Smooth muscle cell (in vitro differentiated cells): ENCODE results near the gene ABAT. TPM values are rescaled to one million over a fixed set of nuclear protein-coding genes. Genes with fewer than 3 reads are reported as not detected.

Source experiments
- DNase-seq: peaks from one replicate; lab custom pipeline; 2025; ENCODE audit not compliant: unreplicated experiment; lab: John Stamatoyannopoulos, UW
- H2AFZ ChIP-seq: fragments of 200-600 bp; sonication (generic); 2 replicates; pipeline ENCODE4 v1.6.0; 2016; ENCODE audit warnings: antibody characterized with exemption, low read depth, mild to moderate bottlenecking
- H3F3A ChIP-seq: fragments of 200-600 bp; sonication (generic); 2 replicates; pipeline ENCODE4 v1.6.0; 2017; ENCODE audit warnings: antibody characterized with exemption, low read depth
- H3K27ac ChIP-seq: fragments of 200-600 bp; sonication (generic); 2 replicates; pipeline ENCODE4 v1.5.1; 2016; ENCODE audit warnings: low read depth, mild to moderate bottlenecking
- H3K27me3 ChIP-seq: fragments of 200-600 bp; sonication (generic); 2 replicates; pipeline ENCODE4 v1.6.1; 2016; ENCODE audit warnings: low read depth, mild to moderate bottlenecking
- H3K36me3 ChIP-seq: fragments of 200-600 bp; sonication (generic); 2 replicates; pipeline ENCODE4 v1.5.1; 2016; ENCODE audit warnings: low read depth
- H3K4me1 ChIP-seq: fragments of 200-600 bp; sonication (generic); 2 replicates; pipeline ENCODE4 v1.5.1; 2016; ENCODE audit warnings: low read depth
- H3K4me2 ChIP-seq: fragments of 200-600 bp; sonication (generic); 2 replicates; pipeline ENCODE4 v1.6.0; 2016; ENCODE audit warnings: mild to moderate bottlenecking
- H3K4me3 ChIP-seq: fragments of 200-600 bp; sonication (generic); 2 replicates; pipeline ENCODE4 v1.5.1; 2016; ENCODE audit warnings: mild to moderate bottlenecking
- H3K79me2 ChIP-seq: fragments of 200-600 bp; sonication (generic); 2 replicates; pipeline ENCODE4 v1.6.0; 2016; ENCODE audit warnings: low read depth, mild to moderate bottlenecking
- H3K9ac ChIP-seq: fragments of 200-600 bp; sonication (generic); 2 replicates; pipeline ENCODE4 v1.6.0; 2016; ENCODE audit warnings: low read depth
- H3K9me3 ChIP-seq: fragments of 200-600 bp; sonication (generic); replicated peaks from 2 replicates; pipeline ENCODE4 v1.5.1; 2016; ENCODE audit warnings: low read depth
- H4K20me1 ChIP-seq: fragments of 200-600 bp; sonication (generic); 2 replicates; pipeline ENCODE4 v1.6.0; 2016; ENCODE audit warnings: low read depth
- CTCF ChIP-seq: fragments of 200-600 bp; sonication (generic); IDR thresholded peaks from 2 replicates; pipeline ENCODE4 v1.5.1; 2017; ENCODE audit warnings: borderline replicate concordance, mild to moderate bottlenecking, antibody characterized with exemption; ENCODE audit not compliant: insufficient read depth, poor library complexity, severe bottlenecking
- WGBS: methylation state at CpG from one replicate; pipeline ENCODE4 v1.1.7; 2016; ENCODE audit warnings: low lambda C conversion rate; 5-methylcytosine and 5-hydroxymethylcytosine counted together
- polyA plus RNA-seq: library from polyadenylated mRNA; unstranded; fragments of >200 nt; fragmentation: Nextera tagmentation; extraction: Ambion mirVana; gene quantifications from 2 replicates; pipeline ENCODE4 v1.2.1, GENCODE V29; 2016
- total RNA-seq: library from RNA; depleted of rRNA; stranded (reverse); fragments of >200 nt; gene quantifications from 2 replicates; pipeline ENCODE4 v1.2.3, GENCODE V29; 2014

The ABAT gene
- total and polyA plus RNA-seq, 2 experiments from 2014 or later: 9.2 to 11.3 TPM

- Histone ChIP-seq H3K79me2 (peaks cover 59% of the 10 kb centered on the region), H3K9me3 (no peaks in the 10 kb centered on the region), H3K4me1 (peaks cover 18% of the 10 kb centered on the region), H3K36me3 (no peaks in the 10 kb centered on the region), H3K27me3 (no peaks in the 10 kb centered on the region), H2AFZ (peak overlapping the region; percentile 99), H3K4me2 (peak overlapping the region; percentile 100), H3K9ac (peak overlapping the region; percentile 97), H3K4me3 (peak overlapping the region; percentile 98), H4K20me1 (peaks cover 26% of the 10 kb centered on the region), H3K27ac (peak overlapping the region; percentile 92), H3F3A (no peaks in the 10 kb centered on the region)
- TF ChIP-seq CTCF: no peak
- no peak for DNase-seq
- WGBS: 52% methylated on average over 14 of the region's 14 CpGs
Observed at GRCh38 chr16:8796469-8797363, 122.3 kb downstream of the ABAT start.

GRCh38 chr16:8797364-8798173, 123.2 kb downstream of the ABAT start, which contains the start of the genes PMM2 and TMEM186:
TSS of gene PMM2 (plus strand) at chr16:8797839. CDS start at chr16:8797883, 44 bp downstream.
TSS of gene TMEM186 (minus strand) at chr16:8797639. CDS start at chr16:8797614, 25 bp downstream.
- peak within 1 kb of the TSS; percentile 92 for H3K27ac ChIP-seq
- H4K20me1 ChIP-seq: peaks cover 35% of the 10 kb centered on the region
- H3K27me3 ChIP-seq: no peaks in the 10 kb centered on the region
- peak within 1 kb of the TSS; percentile 100 for H3K4me2 ChIP-seq
- H3K9me3 ChIP-seq: no peaks in the 10 kb centered on the region
- peak within 1 kb of the TSS; percentile 99 for H2AFZ ChIP-seq
- H3K79me2 ChIP-seq: peaks cover 68% of the 10 kb centered on the region
- under 1% methylated on average over 61 of the region's 61 CpGs for WGBS
- peak; percentile 73 for DNase-seq
- peak within 1 kb of the TSS; percentile 97 for H3K9ac ChIP-seq
- H3K36me3 ChIP-seq: peaks cover 6% of the 10 kb centered on the region
- peaks cover 18% of the 10 kb centered on the region for H3K4me1 ChIP-seq
- H3F3A ChIP-seq: no peaks in the 10 kb centered on the region
- peak within 1 kb of the TSS; percentile 98 for H3K4me3 ChIP-seq
- no peak for TF ChIP-seq CTCF

- H4K20me1 ChIP-seq: peaks cover 40% of the 10 kb centered on the region
- H2AFZ ChIP-seq: peak overlapping the region; percentile 66
- H3K79me2 ChIP-seq: peaks cover 73% of the 10 kb centered on the region
- H3K27ac ChIP-seq: peak overlapping the region; percentile 92
- H3K4me3 ChIP-seq: peak overlapping the region; percentile 98
- WGBS: under 1% methylated on average over 6 of the region's 6 CpGs
- H3K9ac ChIP-seq: peak overlapping the region; percentile 97
- no peak for TF ChIP-seq CTCF
- no peaks in the 10 kb centered on the region for H3K9me3 ChIP-seq
- no peaks in the 10 kb centered on the region for H3K27me3 ChIP-seq
- no peak for DNase-seq
- H3K4me2 ChIP-seq: peak overlapping the region; percentile 100
- peaks cover 18% of the 10 kb centered on the region for H3K4me1 ChIP-seq
- H3K36me3 ChIP-seq: peaks cover 7% of the 10 kb centered on the region
- no peaks in the 10 kb centered on the region for H3F3A ChIP-seq
Observed at GRCh38 chr16:8798174-8798527, 123.7 kb downstream of the ABAT start.
